DND-41 (cell line): ENCODE data around the gene SLC41A1.

Source experiments
- ATAC-seq: fragments of 200-7000 bp; cut with Tn5 transposase; 3 replicates; pipeline ENCODE4 v1.9.1; 2021; ENCODE audit warnings: low read depth; ENCODE audit not compliant: insufficient read depth
- DNase-seq: peaks from one replicate; pipeline ENCODE4 v3.0.0-alpha.2; 2020
- H2AFZ ChIP-seq: 2 replicates; pipeline ENCODE4 v1.6.0; 2012; ENCODE audit warnings: low read depth, low read length
- H3K27ac ChIP-seq: 2 replicates; pipeline ENCODE4 v1.5.1; 2012; ENCODE audit warnings: low read length, inconsistent platforms
- H3K27me3 ChIP-seq: fragments of 200-600 bp; sonication (generic); 2 replicates; pipeline ENCODE4 v1.6.0; 2012; ENCODE audit warnings: low read length, mild to moderate bottlenecking, inconsistent platforms; ENCODE audit not compliant: insufficient read depth, poor library complexity
- H3K36me3 ChIP-seq: 2 replicates; pipeline ENCODE4 v1.5.1; 2012; ENCODE audit warnings: low read length, inconsistent platforms; ENCODE audit not compliant: insufficient read depth
- H3K4me1 ChIP-seq: 2 replicates; pipeline ENCODE4 v1.5.1; 2012; ENCODE audit warnings: mild to moderate bottlenecking, low read length; ENCODE audit not compliant: insufficient read depth
- H3K4me2 ChIP-seq: 2 replicates; pipeline ENCODE4 v1.6.0; 2012; ENCODE audit warnings: mild to moderate bottlenecking, moderate library complexity, low read length, inconsistent platforms; ENCODE audit not compliant: insufficient read depth
- H3K4me3 ChIP-seq, 2 experiments: fragments of 200-600 bp in 1 of 2; shearing (Covaris generic) in 1 of 2; 2 replicates each; pipeline ENCODE4 v1.5.1; 2012 to 2016; ENCODE audit warnings: inconsistent platforms in 2 of 2, low read length in 2 of 2, mild to moderate bottlenecking in 2 of 2, low read depth in 1 of 2, moderate library complexity in 1 of 2
- H3K79me2 ChIP-seq: 2 replicates; pipeline ENCODE4 v1.6.0; 2012; ENCODE audit warnings: low read length, inconsistent platforms; ENCODE audit not compliant: insufficient read depth
- H3K9ac ChIP-seq: 2 replicates; pipeline ENCODE4 v1.6.0; 2012; ENCODE audit warnings: low read depth, mild to moderate bottlenecking, inconsistent platforms, low read length, moderate library complexity
- H3K9me3 ChIP-seq: 2 replicates; pipeline ENCODE4 v1.5.1; 2012; ENCODE audit warnings: low read length, moderate library complexity, mild to moderate bottlenecking, inconsistent platforms; ENCODE audit not compliant: insufficient read depth, severe bottlenecking
- H4K20me1 ChIP-seq: 2 replicates; pipeline ENCODE4 v1.6.0; 2012; ENCODE audit warnings: low read length; ENCODE audit not compliant: insufficient read depth
- CTCF ChIP-seq: IDR thresholded peaks from 2 replicates; pipeline ENCODE4 v1.5.1; 2012; ENCODE audit warnings: borderline replicate concordance, low read length, moderate library complexity, mild to moderate bottlenecking; ENCODE audit not compliant: poor library complexity, severe bottlenecking; ENCODE audit errors: extremely low read depth
- EZH2 ChIP-seq: IDR thresholded peaks from 3 replicates; pipeline ENCODE4 v1.6.1; 2012; ENCODE audit warnings: borderline replicate concordance, low read depth, mild to moderate bottlenecking, moderate library complexity, low read length, inconsistent platforms; ENCODE audit not compliant: severe bottlenecking

Gene SLC41A1

DNA sequence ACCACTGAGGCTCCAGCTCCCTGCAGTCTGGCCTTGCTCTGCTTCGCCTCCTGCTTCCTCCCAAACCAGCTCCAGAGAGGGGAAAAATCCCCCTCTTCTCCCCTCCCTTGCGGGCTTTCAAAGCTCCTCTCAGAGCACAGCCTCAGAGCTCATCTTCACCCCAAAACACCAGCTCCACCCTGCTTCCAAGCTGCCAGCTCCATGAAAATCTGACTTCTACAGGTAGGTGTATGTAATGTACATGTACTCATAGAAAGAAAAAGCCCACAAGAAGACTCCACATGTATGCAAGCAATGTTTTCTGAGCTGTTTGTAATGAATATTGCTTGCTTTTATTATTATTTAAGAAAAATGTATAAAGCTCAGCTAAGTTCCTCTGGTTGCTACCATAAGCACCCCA is 8.4 kb downstream of the SLC41A1 start:
- ATAC-seq (no peak), DNase-seq (no peak)
- H3K27ac ChIP-seq = no peak overlapping the region
- H2AFZ ChIP-seq = no peak overlapping the region
- H3K27me3 ChIP-seq = no peaks in the 10 kb centered on the region
- H3K36me3 ChIP-seq = peaks cover 54% of the 10 kb centered on the region
- H3K9ac ChIP-seq = no peak overlapping the region
- H3K9me3 ChIP-seq = no peaks in the 10 kb centered on the region
- peaks cover 41% of the 10 kb centered on the region for H3K4me1 ChIP-seq
- no peak for TF ChIP-seq CTCF
- no peak for TF ChIP-seq EZH2
- peaks cover 35% of the 10 kb centered on the region for H4K20me1 ChIP-seq
- no peak overlapping the region for H3K4me3 ChIP-seq
- peak overlapping the region; percentile 41; the same call in 1 of the 2 replicates for H3K4me2 ChIP-seq
- H3K79me2 ChIP-seq = peaks cover 50% of the 10 kb centered on the region

GRCh38 chr1:205803986-205804385 is 9.0 kb downstream of the SLC41A1 start:
- TF ChIP-seq CTCF (no peak), EZH2 (no peak)
- Histone ChIP-seq H3K4me2 (peak overlapping the region; percentile 41; the same call in 1 of the 2 replicates), H3K27me3 (no peaks in the 10 kb centered on the region), H2AFZ (no peak overlapping the region), H3K4me3 (no peak overlapping the region), H3K36me3 (peaks cover 54% of the 10 kb centered on the region), H3K9me3 (no peaks in the 10 kb centered on the region), H3K79me2 (peaks cover 44% of the 10 kb centered on the region), H3K9ac (no peak overlapping the region), H3K27ac (no peak overlapping the region), H4K20me1 (peaks cover 34% of the 10 kb centered on the region), H3K4me1 (peaks cover 35% of the 10 kb centered on the region)
- ATAC-seq (no peak), DNase-seq (no peak)

GRCh38 chr1:205802060-205802459 is 10.9 kb downstream of the SLC41A1 start:
- H4K20me1 ChIP-seq = peaks cover 27% of the 10 kb centered on the region
- H2AFZ ChIP-seq = no peak overlapping the region
- no peaks in the 10 kb centered on the region for H3K9me3 ChIP-seq
- H3K9ac ChIP-seq = no peak overlapping the region
- TF ChIP-seq EZH2 (no peak), CTCF (no peak)
- no peak for DNase-seq
- H3K27ac ChIP-seq = no peak overlapping the region
- peaks cover 59% of the 10 kb centered on the region for H3K36me3 ChIP-seq
- no peak overlapping the region for H3K4me2 ChIP-seq
- H3K79me2 ChIP-seq = peaks cover 31% of the 10 kb centered on the region
- H3K4me1 ChIP-seq = peaks cover 21% of the 10 kb centered on the region
- H3K4me3 ChIP-seq = no peak overlapping the region
- H3K27me3 ChIP-seq = no peaks in the 10 kb centered on the region
- ATAC-seq = no peak
